ENCODE measurements around the gene VPS8.
"Not testable (repeated sequence)": the region's sequence is repeated elsewhere in the genome, so short reads cannot be mapped to it uniquely, and the experiment has no call there.

The VPS8 gene

DNA sequence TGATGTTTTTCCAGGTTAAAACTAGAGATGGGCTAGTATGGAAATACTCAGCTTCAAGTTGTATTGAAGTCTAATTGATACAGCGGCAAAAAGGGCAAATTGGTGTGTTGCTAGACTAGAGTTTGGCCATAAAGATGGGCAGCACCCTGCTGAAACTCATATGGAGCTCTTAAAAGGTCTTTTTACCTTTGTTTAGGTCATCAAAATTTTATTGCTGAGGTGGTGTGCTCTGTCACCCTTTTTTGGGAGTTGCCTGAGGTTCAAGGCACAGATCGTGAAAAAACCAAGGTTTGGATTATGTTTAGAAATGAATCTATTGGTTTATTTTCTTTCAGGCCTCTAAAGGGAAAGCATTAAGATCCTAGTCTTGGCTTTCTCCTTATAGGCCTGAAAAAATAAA, 38.2 kb downstream of the VPS8 start:
- DNase-seq, result no peak

DNA sequence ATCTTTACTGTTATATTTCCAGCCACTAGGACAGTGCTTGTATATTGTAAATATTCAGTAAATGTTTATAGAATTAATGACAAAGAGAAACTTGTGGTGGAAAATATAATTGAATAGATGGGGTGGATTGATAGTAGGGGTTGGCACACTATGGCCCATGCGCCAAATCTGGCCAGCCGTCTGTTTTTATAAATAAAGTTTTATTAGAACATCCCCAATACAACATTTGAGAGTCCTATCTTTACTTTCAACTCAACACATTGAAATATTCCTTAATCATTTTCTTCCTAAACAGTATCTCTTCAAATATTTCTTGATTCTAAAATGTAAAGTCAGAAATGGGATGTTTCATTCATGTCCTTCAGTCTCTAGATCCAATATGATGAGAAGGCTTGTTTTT, 45.1 kb downstream of the VPS8 start:
- no peak for DNase-seq

DNA sequence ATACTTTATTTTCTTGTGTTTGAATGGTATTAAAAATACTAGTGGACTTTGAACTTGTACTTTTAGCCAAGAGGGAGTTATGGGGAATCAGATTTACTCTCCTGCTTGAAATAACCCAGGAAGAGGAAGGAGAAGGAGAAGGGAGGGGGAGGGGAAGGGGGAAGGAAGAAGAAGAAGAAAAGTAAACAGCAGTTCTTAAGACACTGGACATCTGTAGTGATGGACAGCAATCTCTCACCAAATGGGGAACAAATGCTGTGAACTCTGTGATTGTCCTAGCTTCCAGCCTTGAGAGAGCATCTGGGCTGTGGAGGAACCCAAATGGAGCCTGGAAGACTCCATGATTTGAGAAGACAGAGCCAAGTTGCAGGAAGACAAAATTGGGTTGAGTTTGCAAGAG, 52.0 kb downstream of the VPS8 start:
- no peak for DNase-seq

DNA sequence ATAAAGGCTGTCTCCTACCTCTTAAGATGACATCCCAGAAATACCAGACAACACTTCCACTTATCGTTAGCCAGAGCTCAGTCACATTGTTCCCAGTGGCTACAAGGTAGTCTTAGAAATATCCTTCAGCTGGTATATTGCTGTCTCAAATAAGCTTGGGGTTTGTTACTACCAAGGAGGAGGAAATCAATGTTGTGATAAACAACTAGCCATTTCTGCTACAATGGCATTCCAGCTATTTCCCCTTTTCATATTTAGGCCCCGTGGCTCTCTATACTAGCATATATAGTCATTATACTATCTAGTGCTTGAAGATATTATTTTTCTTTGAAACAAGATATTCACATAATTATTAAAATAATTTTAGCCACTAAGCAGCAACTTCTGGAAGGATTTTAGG, 56.5 kb downstream of the VPS8 start:
- DNase-seq, result no peak

DNA sequence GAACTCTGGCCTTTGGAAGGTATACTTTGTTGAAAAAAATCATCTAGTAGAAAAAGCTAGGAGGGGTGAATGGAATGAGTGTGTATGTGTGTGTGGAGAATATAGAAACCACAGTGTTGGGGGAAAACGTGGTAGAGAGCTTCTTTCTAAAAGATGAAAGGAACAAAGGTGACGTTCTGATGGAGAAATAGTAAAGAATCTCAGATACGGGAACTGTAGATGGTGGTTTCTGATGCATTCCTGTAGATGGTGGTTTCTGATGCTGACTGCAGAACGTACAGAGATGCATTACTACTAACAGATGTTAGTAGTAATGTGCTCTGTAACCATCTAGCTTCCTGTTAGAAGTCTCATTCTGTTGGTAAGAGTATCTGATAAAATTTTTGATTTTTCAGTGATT, 60.2 kb downstream of the VPS8 start:
- DNase-seq, result no peak

DNA sequence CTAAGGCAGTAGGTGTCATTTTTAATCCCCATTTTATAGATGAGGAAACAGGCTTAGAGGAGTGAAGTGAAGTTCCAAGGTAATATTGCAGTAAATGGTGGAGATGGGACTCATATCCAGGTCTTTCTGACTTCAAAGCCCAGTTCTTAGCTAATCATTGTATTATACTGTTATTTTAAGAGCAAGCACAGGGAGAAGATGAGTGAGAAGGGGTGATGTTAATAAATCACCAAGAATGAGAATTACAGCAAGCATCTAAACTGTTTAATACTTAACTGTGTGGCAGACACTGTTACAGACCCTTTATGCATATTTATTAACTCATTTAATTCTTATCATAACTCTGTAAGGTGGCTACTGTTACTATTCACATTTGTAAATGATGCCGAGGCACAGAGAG, 61.2 kb downstream of the VPS8 start:
- DNase-seq, result no peak

DNA sequence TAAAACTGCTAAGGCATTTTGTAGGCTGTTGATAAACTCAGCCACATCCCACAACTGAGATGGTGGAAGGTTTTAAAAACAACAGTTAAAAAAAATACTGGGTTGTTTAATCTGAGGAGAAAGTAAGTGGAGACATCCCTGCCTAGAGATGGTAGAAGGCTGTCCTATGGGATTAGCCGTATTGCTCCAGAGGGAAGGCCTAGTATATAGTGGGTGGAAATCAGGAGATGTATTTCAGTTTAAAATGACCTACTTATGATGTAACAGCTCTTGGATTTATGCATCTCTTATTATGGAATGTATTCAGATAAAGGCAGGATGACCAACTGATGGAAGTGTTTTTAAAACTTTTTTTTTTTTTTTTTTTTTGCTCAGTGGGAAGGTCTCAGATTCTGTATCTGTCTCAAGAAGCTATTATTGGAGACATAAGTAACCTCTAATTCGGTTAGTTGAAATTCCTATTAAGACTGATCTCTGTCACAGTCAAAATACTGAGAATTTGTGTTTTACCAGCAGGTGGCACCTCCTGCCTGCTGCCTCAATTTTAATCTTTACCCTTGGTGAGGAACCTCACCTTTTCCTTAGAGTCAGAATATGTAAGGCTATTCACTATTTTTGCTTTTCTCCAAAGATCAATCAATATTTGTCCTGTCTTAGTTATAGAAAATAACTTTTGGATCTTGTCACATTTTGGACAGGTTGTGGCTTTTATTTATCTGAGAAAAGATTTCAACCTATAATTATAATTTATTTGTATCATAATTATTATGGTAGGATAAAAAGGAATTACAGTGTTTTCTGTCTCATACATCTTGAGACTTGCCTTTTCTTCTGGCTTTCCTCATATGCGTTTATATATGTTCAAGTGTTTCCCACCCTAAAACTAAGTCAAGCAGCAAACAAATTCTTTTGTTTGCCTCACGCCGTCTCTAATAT, 63.0 kb downstream of the VPS8 start:
- DNase-seq, result peak in 5 of 56 donors; percentile 1 to 30 (median 11)

DNA sequence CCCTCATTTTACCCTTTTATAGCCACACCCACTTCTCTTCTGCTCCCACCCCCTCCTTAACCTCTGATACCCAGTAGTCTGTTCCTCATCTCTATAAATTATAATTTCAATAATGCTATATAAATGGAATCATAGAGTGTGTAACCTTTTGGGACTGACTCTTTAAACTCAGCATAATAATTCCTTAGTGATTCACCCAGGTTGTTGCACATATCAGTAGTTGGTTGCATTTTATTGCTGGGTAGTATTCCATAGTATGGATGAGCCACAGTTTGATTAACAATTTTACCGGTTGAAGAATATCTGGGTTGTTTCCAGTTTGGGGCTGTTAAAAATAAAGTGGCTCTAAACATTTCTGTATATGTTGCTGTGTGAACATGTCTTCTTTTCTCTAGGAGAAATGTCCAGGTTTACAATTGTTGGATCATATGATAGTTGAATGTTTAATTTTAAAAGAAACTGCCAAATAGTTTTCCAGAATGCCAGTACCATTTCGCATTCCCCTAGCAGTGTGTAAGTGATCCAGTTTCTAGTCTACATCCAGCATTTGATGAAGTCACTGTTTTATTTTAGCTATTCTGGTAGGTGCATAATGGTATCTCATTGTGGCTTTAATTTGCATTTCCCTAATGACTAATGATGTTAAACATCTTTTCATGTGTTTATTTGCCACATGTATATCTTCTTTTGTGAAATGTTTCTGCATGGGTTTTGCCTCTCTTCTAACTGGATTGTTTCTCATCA, 68.5 kb downstream of the VPS8 start:
- DNase-seq, result no peak

DNA sequence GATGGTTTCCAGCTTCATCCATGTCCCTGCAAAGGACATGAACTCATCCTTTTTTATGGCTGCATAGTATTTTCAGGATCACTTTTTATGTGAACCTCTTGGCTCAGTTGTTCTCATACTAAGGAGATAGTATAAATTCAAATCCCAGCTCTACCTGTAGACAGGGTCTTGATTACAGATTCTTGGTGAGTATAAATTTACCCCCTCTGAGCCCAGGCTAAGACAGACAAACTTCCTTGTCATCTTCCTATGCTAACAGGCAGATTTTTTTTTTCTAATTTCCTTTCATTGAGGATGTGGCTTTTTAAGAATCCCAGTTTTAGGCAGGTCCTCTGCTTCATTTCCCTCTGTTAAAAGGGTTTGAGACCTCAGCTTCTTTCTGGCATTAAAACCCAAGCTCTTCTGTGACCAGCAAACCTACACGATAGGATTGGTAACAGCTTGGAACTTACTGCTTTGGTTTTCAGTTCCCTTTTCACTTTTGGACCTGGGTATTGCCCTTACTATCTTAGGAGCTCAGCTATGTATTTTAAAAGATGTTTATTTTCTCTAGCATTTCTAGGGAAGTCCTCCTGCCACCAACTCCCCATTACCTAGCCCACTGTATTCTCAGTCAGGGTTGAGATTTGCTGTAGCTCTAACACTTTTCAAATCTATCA, 72.5 kb downstream of the VPS8 start:
- no peak for DNase-seq

DNA sequence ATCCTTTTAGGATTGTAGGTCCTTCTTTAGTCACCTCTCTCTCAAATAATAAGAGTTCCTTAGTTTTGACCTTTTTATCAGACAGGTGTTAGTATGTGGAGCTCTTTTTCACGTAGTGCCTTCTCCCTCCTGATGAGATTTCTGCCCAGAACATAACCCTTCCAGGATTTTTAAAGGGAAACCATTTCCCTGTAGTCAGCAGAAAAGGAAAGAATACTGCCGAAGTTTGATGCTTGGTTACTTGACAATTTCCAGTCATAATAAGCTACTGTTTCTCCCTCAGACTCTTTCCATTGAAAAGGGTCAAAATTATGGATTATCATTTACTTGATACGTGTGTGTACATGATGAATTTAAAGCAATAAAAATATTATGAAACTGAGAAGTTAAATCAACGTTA, 73.1 kb downstream of the VPS8 start:
- no peak for DNase-seq

DNA sequence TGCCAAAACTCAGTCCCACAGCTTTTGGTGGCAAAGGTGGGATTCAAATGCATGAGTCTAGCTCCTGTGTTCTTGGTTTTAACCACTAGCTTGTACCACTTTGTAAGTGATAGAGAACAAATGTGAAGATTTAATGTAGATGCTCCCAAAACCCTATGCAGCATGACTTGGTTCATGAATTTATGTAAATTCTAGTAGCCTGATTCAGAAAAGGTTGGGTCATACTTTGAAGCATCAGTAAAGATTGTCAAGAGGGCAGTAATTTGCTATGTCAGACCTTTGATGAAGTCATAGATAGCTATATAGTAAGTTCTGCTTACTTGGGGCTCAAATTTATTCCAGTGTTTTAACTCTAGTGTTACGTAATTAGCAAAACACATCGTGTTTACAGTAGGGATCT, 75.6 kb downstream of the VPS8 start:
- no peak for DNase-seq

DNA sequence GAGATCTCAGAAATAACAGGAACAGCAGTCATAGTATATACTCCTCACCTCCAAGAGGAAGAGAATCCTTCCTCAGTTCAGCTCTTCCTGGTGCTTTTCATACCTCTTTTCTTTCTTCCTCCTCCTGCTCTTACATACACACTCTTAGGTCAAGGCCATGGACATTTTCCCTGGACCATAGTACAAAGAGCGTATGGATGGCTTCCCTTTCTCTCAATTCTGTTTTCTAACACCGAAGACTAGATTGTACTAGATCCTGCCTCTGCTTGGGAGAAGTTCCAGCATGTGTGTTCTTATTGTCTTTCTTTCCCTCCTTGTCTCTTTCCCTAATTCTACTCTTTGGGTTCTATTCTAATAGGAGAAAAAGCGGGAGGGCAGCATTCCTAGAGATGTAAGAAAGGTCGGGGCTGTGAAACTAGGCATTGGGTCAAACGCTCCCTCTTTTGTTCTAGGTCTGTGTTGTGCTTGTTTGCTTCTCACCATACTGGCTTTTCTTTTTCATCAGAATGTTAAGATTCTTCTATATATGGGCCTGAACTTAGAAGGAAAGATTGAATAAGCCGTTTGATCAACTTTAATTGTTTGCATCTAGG, 77.4 kb downstream of the VPS8 start:
- no peak for DNase-seq

DNA sequence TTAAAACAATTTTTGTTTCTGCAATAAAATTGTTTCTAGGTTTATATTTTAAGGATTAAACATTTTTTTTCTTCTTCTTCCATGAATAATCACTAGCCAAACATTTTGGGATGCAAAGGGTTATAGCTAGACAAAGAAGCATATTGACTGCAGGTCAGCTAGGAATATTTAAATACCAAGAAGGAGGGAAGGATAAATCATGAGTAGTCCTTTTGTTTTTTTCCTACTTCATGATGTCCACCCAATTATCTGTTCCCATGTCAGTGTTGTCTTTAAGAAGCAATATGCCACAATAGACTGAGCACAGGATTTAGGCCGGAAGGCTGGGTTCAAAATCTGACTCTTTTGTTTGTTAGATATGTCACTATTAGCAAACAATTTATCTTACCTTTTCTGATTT, 82.1 kb downstream of the VPS8 start:
- DNase-seq, result no peak

DNA sequence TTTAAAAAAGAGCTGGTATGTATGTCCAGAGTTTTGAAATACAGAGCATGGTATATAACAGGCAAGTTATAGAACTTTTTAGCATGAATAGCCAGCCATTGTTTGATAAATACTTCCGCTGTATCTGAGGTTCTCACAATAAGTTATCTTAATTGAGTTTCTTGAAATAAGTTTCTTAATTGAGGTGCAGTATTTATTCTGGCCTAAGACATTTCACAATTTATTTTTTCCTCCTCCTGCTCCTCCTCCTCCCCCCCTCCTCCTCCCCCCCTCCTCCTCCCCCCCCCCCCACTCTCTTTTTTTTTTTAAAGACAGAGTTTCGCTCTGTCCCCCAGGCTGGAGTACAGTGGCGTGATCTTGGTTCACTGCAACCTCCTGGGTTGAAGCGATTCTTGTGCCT, 83.4 kb downstream of the VPS8 start:
- DNase-seq, result peak in 1 of 56 donors; percentile 6

DNA sequence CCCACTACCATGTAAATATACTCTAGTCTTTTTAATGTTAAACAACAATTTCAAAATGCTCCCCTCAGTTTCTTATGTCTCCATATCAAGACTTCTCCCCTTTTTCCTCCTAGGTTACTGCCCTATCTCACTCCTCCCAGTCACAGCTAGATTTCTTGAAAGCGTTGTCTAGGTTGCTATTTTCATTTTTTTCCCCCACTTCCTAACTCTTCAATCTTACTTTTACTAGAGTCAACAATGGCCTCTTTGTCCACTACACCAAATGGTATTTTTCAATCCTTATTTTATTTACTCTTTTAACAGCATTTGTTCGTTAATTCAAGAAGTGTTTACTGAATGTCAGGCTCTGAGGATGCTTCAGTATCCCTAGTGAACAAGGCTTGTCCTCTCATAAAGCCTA, 84.4 kb downstream of the VPS8 start:
- no peak for DNase-seq

DNA sequence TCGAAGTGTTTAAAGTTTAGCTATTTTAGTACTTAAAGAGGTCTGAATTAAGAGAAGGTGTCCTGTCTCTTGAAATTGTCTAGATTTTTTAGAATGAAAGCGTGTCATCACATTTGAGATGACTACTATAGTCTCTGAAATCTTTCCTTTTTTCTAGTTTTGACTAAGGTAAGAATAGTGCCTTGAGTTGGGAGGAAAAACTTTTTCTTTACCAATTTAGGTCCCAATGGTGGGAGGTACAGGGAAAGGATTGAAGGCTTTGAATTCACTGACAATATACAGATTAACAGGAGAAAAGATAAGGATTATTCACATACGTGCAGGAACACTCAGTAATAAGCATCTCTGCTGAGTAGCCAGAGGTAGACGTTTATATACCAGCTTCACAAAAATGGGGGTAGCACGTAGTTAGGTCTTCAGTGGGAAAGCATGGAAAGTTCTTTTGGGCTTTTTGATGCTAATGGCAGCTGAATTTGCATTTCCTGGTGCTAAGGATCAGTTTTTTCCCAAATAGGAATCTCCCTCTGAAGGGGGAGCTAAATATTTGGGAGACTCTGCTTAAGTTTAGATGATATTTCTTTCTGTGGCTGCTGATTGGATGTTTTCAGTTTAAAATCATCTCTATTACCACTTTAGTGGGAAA, 88.1 kb downstream of the VPS8 start:
- DNase-seq, result no peak

DNA sequence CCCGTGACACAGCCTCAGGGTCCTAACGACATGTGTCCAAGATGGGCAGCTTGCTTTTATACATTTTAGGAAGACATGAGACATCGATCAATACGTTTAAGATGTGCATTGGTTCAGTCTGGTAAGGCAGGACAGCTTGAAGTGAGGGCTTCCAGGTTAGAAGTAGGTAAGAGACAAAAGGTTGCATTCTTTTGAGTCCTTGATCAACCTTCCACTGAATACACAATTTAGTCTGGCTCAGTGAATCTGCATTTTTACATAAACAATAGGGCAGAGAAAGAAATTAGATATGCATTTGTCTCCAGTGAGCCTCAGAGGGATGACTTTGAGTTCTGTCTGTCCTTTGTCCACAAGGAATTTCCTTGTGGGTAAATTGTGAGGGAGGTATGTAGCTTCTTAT, 95.1 kb downstream of the VPS8 start:
- not testable (repeated sequence) for DNase-seq

DNA sequence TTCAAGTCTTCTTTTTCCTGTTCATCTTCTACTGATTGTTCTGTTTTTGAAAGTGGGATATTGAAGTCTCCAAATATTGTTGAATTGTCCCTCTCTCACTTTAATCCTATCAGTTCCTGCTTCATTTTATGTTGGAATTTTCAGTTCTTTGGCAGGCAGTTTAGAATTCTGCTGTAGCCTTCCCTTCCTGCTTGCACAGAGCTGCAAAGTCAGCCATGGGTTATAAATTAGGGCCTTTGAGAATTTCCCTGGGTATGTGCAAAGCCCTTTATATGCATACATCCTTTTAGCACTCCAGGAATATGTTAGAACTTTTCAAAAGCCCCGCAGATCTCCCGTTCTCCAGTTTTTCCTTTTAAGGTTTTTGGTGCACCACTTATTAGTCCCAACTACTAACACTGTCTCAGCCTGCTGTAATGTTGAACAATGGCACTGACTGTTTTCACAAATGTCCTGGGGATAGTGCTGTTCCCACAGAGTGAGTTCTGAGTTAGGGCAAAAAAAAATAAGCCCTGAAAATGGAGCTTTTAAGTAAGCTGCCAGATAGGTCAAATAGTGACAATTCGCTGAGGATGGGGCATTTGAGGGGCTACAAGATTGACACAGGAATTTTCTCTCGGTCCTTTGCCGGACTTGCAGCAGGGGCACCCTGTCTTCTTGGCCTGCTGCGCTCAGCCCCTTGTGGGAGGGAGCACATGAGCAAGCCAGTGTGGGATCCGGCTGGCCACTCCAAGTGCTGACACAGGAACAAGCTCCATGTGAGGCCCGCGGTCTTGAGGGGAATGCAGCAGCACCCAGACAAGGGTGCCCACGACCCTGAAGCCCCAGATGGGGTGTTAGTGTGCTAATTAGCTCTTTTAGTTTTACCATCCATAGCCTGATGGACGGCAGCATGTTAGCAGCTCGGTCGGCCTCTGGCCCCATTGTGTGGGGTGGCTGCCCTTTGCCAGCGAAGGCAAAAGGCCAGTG, 96.0 kb downstream of the VPS8 start:
- DNase-seq, result peak in 48 of 56 donors; percentile 2 to 69 (median 24)

DNA sequence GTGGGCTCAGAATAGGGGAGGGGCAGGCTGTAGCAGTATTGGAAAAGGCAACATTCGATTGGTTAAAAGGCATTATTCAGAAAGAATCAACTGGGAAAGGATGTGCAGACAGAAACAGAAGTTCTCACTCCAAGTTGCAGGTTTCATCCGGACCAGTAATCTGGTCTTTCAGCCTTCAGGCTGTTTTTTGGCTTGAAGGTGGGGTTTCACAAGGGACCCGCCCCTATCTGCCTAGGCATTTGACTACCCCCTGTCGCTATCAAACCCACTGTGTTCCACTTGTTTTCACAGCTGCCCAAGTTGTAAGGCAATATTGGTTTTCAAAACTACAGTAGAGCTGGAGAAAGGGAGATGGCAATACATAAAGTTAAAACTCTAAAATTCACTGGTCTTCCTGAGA, 96.9 kb downstream of the VPS8 start:
- DNase-seq, result no peak

DNA sequence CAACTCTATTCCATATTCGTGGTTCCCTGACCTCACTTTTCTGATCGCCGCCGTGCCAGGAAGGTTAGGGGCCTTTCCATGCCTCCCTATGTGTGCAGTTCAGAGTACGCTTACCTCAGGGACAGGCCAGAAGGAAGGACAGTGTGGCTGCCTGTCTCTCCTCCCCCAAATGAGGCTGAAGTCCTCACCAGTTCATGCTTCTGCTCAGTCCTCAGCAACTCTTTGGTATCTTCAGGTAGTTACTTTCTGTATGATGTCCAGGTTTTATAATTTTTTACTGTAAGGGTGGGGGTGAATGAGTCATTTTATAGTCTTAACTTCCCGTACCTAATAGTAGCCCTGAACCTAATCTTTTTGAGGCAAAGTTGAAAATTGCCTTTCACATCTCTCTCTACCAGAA, 98.7 kb downstream of the VPS8 start:
- DNase-seq, result no peak
